Kidney tubule cell (primary cell): ENCODE results near the gene GOLGA6L10.
A peak's percentile ranks its signal among the peaks of the same experiment; 100 is the strongest.
"Not testable (repeated sequence)": the region's sequence is repeated elsewhere in the genome, so short reads cannot be mapped to it uniquely, and the experiment has no call there.

Experiments
- DNase-seq: peaks from one replicate; pipeline ENCODE4 v3.0.0-alpha.2; 2018; ENCODE audit warnings: low spot score

GOLGA6L10 gene

DNA sequence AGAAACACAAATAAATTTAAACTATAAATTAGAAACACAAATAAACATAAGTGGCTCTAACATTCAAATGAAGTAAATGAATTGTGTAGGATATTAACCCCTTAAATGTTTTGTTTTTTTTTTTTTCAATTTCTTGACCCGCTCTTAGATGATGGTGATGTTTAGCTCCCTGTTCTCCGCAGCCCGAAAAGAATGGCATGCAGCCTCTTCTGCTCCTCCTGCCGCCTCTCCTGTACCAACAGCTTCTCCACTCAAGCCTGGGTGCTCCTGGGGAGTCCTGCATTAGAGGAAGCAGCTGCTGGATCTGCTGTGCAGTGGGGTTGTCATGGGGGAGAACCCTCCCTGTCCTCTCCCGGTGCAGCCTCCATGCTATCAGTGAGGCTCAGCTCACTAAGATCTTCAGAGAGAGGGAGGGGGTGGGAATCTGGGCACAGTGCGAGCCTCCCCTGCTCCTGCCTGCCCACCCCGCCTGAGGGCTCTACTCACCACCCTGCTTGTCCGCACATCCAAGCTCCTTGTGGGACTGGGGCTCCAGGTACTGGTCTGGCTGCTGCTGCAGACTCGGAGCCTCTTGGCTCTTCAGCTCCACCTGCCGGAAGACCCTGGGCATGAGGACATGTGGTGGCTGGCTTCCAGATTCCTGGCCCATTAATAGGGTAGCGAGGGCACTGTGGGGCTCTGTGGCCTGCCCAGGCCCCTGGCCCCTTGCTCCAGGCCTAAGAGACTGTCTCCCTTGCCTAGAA is 6.5 kb downstream of the GOLGA6L10 start:
- not testable (repeated sequence) for DNase-seq

DNA sequence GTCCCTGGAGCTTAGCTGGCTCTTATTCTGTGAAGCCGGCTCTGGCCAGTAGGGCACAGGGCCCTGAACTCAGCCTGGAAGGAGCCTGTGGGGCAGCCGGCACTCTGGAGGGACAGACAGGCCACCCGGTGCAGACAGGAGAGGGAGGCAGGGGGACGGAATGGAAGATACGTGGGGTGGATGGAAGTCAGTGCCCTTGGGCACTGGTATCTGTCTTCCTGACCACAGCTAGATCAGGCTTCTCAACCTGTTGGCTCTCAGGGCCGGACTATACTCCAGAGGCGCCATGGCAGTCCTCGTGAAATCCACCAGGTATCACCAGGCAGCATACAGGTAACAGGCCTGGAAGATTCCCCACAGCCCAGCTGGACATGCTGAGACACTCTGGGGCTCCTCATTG is 10.7 kb downstream of the GOLGA6L10 start:
- DNase-seq = not testable (repeated sequence)

DNA sequence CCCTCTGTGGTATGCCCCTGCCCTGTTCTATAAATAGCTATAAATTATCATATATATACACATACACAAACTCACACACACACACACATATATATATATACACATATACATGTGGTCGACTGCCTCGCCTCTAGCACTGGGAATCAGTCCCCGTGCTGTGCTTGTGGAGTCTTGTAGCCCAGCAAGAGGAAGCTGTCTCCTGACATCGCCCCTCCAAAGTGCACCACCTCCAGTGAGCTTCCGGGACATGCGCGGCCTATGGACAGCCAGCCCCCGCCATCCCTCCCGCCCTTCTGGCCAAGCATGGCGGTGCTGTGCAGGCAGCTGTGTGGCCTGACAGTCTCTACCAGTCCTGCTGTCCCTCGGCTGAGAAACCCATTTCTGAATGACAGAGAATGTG is 11.2 kb downstream of the GOLGA6L10 start:
- DNase-seq = not testable (repeated sequence)

DNA sequence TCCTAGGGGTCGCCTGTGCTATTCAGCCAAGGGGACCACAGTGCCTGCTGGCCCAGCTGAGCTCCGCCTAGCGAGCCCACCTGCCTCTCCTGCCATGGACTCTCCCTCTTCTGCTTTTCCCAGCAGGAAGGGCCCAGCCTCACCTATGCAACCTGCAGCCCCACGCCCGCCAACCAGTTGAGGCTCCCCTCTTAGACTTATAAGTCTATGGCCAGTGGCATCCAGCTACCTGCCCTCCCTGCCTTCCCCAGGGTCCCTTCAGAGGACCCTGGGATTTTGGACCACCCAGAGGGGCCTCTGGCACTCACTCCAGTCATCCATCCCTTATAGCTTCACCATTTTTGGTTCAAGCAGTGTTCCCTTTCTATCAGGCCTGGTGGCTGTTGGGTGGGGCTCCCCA is 12.2 kb downstream of the GOLGA6L10 start:
- DNase-seq = not testable (repeated sequence)

DNA sequence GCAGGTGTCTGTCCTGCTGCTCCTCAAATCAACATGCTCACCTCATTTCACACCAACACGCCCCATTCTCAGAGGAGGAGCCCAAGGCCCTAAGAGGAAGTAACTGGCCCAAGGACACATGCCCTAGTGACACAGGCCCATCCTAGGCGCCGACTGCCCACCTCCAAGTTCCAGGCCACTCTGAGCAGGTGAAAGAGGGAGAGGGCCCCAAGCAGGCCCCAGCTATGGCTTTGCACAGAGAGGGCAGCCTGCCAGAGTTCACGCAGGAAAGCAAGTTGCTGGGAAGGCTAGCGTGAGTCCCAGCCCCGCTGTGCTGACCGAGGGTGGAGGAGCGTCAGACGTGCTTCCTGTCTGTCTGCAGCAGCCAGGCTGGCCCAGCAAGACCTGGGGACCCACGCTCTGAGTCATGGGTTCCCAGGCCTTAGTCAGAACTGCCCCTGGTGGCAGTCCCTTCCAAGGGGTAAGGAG is 13.1 kb downstream of the GOLGA6L10 start:
- peak; percentile 14 for DNase-seq

DNA sequence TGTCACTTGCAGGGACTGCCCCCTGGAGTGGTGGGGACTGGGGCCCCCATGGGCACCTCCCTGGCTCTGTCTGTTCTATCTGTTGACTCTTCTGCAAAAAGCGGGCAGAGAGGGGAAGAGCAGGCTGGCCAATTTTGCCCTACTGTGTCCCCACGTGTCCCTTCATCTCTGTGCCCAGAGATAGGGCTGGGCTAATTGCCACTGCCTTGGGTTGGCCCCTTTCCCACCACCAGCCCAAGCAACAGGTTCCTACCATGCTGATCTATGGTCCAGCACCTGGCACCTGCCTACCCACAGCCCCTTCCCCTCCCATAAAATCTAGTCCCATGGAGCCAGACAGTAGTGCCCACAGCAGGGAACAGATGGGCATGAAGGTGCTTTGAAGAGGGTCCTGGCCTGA is 14.3 kb downstream of the GOLGA6L10 start:
- DNase-seq = not testable (repeated sequence)

DNA sequence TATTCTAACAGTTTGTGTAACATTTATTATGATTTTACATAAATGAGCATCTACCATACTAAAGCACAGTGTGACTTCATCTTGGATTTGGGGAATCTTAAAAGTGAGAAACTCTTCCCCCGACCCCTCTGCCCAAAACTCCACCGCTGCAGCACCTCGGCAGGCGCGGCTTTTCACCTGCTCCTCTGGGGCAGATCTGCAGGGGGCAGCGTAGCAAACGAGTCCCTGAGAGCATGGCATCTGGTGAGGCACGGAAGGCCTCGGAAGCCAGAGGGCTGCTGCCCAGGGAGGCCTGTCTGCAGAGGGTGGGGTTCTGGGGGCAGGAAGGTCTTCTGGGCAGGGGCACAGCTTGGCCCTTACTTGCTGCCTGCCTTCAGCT is 14.7 kb downstream of the GOLGA6L10 start:
- not testable (repeated sequence) for DNase-seq

DNA sequence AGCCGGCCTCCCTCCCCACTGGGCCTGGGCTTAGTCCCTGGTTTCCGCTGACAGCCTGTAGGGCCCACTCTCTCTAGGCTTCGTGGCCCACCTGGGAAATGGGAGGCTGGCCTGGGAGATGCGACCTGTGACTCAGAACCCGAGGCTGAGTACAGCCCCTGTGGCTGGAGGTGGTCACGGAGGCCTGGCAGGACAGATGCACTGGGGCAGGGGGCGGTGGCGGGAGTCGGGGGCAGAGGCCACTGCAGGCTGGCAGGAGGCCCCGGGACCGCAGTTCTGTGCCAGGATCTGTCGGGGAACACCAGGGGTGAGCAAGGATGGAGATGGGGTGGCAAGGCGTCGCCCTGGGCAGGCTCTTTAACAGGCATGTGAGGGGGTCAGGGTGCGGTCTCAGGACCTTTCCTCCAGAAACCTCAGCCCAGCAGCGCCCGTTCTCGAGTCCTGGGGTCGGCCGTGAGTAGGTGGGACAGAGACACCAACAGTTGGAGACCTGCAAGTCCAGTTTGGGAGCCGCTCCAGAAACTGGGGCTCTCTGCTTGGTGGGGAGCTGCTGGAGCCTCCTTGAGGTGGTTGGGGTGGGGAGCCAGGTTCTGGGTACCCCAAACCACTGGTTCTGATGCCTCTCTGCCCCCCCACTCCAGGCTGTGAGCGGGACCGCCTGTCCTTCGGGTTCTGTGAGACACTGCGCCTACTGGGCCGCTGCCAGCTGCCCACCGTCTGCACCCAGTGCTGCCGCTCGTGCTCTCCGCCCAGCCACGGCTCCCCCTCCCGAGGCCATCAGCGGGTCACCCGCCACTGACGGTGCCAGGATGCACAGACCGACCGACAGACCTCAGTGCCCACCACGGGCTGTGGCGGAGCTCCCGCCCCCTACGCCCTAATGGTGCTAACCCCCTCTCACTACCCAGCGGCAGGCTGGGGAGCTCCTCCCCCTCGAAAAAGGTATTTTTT is 15.4 kb downstream of the GOLGA6L10 start:
- not testable (repeated sequence) for DNase-seq

DNA sequence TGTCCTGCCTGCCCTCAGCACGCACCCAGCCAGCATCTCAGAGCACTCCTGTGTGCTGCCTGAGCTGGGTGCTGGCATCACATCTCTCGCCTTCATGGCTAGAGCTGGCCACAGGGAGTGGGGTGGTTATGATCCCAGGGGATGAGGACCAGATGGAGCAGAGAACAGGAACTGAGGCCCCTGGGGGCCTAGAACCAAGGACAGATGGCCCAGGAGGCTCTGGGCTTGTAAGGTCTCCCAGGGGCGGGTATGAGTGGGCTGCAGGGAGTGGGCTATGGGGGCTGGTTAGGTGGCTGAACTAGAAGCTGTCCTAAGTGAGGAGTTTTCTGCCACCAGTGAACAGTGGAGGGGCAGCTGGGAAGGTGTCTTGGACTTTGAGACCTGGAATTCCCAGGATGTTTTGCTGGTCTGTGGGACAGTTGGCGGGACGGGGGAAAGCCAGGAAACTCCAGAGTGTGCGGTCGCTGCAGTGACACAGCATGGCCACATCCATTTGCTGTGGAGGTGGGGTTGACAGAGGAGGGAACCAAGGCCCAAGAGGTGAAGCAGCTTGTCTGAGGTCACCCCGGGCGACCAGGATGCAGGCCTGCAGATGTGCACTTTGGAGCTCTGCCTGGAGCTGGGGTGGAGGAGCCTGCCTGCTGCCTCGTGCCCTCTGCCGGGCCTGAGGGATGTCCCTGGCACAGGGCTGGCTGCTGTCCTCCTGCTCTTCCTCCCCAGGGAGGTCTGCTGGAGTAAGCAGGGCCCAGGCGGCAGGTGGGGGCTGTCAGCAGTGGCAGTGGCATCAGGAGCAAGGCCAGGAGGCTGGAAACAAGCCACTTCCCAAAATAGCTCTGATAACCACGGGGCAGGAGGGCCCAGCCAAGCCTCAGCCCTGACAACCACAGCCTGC is 16.3 kb downstream of the GOLGA6L10 start:
- not testable (repeated sequence) for DNase-seq

DNA sequence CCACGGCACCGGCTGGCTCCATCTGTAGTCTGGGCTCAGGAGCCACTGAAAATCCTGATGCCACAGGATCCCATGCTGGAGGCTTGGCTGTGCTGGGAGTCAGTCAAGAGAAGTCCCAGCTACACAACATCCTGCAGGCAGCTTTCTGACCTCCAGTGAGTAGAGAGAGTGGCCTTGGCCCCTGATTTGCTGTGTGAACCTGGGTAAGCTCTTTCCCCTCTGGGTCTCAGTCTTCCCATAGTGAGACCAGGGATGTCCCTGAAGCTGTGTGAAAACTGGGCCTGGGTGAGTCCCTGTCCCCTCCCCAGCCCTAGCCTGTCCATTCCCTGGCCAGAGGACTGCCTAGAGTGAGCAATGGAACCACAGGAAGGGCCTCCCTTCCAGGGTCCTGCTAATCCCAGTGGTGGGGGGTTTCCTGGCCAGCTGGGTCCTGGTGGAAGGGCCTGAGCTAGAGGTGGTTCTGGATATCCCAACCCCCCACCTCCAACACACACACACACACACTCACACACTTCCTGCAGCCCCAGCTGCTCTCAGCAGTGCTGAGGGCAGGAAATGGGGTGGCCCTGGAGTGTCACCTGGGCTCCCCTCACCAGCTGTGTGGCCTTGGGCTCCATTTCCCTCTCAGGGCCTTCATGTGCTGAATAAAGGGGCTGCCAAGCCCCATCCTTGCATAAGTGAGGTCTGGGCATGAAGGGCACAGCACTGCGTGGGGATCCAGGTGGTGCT is 17.5 kb downstream of the GOLGA6L10 start:
- DNase-seq = not testable (repeated sequence)

DNA sequence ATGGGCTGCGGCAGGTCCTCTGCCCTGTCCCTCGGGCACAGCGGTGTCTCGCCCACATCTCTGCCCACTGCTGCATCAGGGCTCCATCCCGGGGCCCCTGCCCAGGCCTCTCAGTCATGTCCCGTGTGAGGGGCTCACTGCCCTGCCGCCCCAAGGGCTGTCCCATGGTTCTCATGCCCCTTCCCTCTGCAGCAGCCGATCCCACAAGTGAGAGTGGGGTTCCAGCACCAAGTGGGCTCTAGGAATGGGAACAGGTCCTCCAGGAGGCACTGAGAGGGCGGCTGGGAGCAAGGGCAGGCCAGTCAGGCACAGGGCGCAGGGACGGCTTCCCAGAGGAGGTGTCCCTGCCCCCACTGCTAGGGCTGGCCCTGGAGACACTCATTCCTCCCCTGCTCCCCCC is 18.4 kb downstream of the GOLGA6L10 start:
- not testable (repeated sequence) for DNase-seq

DNA sequence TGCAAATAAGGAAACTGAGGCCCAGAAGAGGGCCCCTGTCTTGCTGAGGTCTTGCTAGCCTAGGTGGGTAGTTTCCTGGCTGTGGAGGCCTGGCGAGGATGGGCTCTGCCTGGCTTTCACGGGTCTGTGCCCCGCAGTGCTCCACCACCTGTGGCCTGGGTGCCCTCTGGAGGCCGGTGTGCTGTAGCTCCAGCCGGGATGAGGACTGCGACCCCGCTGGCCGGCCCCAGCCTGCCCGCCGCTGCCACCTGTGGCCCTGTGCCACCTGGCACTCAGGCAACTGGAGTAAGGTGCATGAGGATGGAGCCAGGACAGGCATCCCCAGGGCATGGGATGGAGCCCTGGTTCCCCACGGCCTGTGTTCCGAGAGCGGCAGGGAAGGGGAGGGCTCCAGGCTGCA is 20.2 kb downstream of the GOLGA6L10 start:
- DNase-seq = not testable (repeated sequence)

DNA sequence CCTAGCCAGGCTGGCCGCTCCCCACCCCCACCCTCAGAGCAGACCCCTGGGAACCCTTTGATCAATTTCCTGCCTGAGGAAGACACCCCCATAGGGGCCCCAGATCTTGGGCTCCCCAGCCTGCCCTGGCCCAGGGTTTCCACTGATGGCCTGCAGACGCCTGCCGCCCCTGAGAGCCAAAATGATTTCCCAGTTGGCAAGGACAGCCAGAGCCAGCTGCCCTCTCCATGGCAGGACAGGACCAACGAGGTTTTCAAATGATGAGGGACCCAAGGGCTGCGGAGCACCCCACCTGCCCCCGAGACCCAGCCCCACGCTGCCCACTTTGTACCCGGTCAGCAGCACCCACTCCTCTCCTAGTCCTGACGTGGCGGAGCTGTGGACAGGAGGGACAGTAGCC is 21.9 kb downstream of the GOLGA6L10 start:
- not testable (repeated sequence) for DNase-seq

DNA sequence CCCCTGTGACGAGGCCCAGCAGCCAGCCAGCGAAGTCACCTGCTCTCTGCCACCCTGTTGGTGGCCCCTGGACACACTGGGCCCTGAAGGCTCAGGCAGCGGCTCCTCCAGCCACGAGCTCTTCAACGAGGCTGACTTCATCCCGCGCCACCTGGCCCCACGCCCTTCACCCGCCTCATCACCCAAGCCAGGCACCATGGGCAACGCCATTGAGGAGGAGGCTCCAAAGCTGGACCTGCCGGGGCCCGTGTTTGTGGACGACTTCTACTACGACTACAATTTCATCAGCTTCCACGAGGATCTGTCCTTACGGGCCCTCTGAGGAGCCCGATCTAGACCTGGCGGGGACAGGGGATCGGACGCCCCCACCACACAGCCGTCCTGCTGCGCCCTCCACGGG is 22.4 kb downstream of the GOLGA6L10 start:
- not testable (repeated sequence) for DNase-seq

DNA sequence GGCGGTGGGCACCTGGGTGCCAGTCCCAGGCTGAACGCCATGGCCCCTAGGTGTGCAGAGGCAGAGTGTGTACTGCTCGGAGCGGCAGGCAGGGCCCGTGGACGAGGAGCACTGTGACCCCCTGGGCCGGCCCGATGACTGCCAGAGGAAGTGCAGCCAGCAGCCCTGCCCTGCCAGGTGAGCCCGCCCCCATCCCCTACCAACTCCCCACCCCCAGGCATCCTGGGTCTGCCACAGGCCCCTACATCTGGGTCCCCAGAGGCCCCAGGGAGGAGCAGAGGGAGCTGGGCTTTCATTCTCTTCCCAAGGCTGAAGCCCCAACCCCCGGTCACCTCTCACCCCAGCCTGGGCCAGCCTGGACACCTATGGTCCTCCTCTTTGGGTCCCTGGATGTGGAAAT is 23.6 kb downstream of the GOLGA6L10 start:
- not testable (repeated sequence) for DNase-seq

DNA sequence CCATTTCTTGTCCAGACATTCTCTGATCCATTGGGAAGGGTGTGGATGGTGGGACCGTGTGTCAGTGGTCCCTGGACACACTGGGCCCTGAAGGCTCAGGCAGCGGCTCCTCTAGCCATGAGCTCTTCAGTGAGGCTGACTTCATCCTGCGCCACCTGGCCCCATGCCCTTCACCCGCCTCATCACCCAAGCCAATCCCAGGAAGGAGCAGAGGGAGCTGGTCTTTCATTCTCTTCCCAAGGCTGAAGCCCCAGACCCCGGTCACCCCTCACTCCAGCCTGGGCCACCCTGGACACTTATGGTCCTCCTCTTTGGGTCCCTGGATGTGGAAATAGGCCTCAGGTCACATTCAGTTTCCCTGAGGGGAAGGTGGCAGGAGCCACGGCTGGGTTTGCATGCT is 24.4 kb downstream of the GOLGA6L10 start:
- not testable (repeated sequence) for DNase-seq

DNA sequence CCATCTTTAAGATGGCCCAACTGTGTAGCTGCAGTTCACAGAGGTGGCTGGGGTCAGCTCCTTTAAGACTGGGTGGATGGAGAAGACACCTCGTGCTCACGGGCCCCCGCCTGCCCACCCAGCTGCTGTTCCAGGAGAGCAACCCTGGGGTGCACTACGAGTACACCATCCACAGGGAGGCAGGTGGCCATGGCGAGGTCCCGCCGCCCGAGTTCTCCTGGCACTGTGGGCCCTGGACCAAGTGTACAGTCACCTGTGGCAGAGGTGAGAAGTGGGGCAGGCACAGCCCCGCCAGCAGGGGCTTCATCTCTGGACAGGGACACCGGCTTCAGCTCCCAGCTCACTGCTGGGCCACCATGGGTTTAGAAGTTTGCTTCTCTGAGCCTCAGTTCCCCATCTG is 26.8 kb downstream of the GOLGA6L10 start:
- DNase-seq = not testable (repeated sequence)

DNA sequence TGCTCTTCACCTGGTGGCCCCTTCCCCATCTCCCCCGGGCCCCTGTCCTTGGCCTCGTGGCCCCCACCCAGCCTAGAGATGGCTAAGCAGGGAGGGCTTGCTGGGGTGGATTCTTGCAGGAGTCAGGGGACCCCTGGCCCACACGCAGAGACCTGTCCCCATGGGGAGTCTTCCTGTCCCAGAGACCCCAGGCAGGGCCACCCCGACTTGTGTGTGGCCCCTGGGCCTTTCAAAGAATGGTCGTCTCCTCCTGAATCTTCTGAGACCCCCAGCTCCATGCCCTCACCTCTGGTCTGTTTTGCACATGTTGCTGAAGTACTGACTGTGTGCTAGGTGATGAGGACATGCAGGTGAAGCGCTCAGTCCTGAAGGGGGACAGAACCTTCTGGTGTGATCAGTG is 28.4 kb downstream of the GOLGA6L10 start:
- DNase-seq = not testable (repeated sequence)

DNA sequence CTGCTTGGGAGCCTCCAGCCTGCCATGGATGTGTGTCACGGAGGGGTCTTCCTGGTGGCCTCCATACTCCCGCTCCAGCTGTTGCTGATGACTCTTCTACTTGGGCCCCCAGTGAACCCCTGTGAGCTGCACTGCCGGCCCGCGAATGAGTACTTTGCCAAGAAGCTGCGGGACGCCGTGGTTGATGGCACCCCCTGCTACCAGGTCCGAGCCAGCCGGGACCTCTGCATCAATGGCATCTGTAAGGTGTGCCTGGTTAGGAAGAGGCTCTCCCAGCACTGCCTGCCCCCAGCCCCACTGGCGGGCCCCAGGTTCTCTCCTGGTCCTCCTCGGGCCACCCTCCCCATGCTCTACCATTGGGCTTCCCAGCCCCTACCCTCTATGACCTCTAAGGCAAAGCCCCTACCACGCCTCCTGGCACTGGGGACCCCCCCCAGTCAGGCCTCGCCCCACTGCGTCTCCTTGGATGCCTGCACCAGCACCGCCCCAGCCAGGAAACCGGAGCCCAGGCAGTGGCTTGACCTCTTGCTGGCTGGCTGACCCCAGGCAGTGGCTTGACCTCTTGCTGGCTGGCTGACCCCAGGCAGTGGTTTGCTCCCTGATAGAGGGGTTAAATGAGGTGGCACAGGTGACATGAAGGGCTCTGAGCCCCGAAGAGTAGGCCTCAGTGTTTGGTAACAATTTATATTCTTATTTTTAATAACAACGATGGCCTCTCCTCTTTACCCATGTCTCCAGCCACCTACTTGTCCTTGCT is 29.6 kb downstream of the GOLGA6L10 start:
- DNase-seq = not testable (repeated sequence)

DNA sequence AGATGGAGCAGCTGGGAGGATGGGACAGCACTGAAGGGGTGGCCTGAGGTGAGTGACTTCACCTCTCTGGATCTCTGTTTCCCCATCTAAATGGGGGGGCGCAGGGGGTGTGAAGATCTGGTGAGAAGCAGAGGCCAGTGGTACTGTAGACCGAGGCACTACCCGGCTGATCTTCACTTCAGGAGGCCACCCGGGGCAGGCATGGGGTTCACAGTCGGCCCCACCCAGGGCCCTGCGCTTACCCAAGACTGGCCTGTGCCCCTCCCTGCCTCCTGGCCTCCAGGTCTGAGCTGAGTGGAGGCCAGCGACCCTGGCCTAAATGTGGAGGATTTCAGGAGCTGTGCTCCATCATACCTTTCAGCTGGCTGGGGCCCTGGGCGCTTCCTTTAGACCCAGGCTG is 31.0 kb downstream of the GOLGA6L10 start:
- not testable (repeated sequence) for DNase-seq
